ENCODE data around the gene UROC1. TPM values are rescaled to one million over a fixed set of nuclear protein-coding genes. Genes with fewer than 3 reads are reported as not detected.

The UROC1 gene
- total and polyA plus RNA-seq, 9 of the 15 experiments (the other 6 are each of a cell fraction or from before 2014, with no cell fraction given): not detected

DNA sequence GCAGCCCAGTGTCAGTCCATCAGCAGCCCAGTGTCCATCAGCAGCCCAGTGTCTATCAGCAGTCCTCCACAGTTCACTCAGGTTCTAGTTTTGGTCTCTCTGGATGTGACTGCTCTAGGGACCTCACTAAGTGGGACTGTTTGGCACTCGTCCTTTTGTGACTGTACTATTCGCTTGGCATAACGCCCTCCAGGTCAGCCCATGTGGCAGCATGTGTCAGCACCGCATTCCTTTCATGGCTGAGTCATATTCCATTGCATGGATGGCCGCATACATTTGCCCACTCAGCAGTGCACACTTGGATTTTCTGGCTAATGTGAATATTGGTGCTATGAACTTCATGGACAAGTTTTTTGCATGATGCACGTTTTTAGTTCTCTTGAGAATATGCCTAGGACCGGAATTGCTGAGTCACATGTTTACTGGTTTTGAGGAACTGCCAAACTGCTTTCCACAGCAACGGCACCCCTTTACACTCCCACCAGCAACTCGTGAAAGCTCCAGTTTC lies 22.8 kb upstream of the UROC1 start (continued):
- TF ChIP-seq STAT6 (CRISPR knock-in tag; IDR thresholded peaks at IDR 0.05) (no peak), STAT5A (IDR thresholded peaks at IDR 0.05; ENCODE audit: borderline replicate concordance, low read length) (no peak), ZNF217 (CRISPR knock-in tag; IDR thresholded peaks at IDR 0.05) (no peak), ATF1 (CRISPR knock-in tag; IDR thresholded peaks at IDR 0.05) (no peak), ATF1 (tag; IDR thresholded peaks at IDR 0.05) (no peak), C11orf30 (IDR thresholded peaks at IDR 0.05; ENCODE audit: low read depth) (peak; percentile 97), NFIC (IDR thresholded peaks at IDR 0.05) (peak; percentile 16; the same call in 1 of the 2 replicates), ZNF592 (IDR thresholded peaks at IDR 0.05) (peak; percentile 83), ARID1B (IDR thresholded peaks at IDR 0.05) (peak; percentile 59), L3MBTL2 (IDR thresholded peaks at IDR 0.05) (peak; percentile 95), SPI1 (IDR thresholded peaks at IDR 0.05; ENCODE audit: borderline replicate concordance, low read depth, low read length) (peak; percentile 87), RFX1 (IDR thresholded peaks at IDR 0.05) (no peak), TARDBP (IDR thresholded peaks at IDR 0.05) (no peak), ZNF431 (CRISPR knock-in tag; IDR thresholded peaks at IDR 0.05) (peak; percentile 44; the same call in 1 of the 2 replicates)
- TF ChIP-seq, protein P1, sequence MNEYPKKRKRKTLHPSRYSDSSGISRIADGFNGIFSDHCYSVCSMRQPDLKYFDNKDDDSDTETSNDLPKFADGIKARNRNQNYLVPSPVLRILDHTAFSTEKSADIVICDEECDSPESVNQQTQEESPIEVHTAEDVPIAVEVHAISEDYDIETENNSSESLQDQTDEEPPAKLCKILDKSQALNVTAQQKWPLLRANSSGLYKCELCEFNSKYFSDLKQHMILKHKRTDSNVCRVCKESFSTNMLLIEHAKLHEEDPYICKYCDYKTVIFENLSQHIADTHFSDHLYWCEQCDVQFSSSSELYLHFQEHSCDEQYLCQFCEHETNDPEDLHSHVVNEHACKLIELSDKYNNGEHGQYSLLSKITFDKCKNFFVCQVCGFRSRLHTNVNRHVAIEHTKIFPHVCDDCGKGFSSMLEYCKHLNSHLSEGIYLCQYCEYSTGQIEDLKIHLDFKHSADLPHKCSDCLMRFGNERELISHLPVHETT (CRISPR knock-in tag; conservative IDR thresholded peaks at IDR 0.05 in 1 of 2, IDR thresholded peaks at IDR 0.05 in 1 of 2): 0 out of 4 replicates have a peak, but pooled peaks of 1 of the 2 experiments have one; percentile 17
- TF ChIP-seq, protein P2, sequence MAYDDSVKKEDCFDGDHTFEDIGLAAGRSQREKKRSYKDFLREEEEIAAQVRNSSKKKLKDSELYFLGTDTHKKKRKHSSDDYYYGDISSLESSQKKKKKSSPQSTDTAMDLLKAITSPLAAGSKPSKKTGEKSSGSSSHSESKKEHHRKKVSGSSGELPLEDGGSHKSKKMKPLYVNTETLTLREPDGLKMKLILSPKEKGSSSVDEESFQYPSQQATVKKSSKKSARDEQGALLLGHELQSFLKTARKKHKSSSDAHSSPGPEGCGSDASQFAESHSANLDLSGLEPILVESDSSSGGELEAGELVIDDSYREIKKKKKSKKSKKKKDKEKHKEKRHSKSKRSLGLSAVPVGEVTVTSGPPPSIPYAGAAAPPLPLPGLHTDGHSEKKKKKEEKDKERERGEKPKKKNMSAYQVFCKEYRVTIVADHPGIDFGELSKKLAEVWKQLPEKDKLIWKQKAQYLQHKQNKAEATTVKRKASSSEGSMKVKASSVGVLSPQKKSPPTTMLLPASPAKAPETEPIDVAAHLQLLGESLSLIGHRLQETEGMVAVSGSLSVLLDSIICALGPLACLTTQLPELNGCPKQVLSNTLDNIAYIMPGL (CRISPR knock-in tag; IDR thresholded peaks at IDR 0.05): no peak
- TF ChIP-seq, protein P3, sequence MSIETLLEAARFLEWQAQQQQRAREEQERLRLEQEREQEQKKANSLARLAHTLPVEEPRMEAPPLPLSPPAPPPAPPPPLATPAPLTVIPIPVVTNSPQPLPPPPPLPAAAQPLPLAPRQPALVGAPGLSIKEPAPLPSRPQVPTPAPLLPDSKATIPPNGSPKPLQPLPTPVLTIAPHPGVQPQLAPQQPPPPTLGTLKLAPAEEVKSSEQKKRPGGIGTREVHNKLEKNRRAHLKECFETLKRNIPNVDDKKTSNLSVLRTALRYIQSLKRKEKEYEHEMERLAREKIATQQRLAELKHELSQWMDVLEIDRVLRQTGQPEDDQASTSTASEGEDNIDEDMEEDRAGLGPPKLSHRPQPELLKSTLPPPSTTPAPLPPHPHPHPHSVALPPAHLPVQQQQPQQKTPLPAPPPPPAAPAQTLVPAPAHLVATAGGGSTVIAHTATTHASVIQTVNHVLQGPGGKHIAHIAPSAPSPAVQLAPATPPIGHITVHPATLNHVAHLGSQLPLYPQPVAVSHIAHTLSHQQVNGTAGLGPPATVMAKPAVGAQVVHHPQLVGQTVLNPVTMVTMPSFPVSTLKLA (conservative IDR thresholded peaks at IDR 0.05): 0 out of 4 replicates have a peak, but pooled peaks of 1 of the 2 experiments have one; percentile 19
